Measurements from ENCODE around the gene PRKN.

The PRKN gene

GRCh38 chr6:162690158-162690557 lies 37.4 kb downstream of the PRKN start:
- no peaks in the 10 kb centered on the region for H3K9me3 ChIP-seq (ENCODE audit: control insufficient read depth, insufficient read depth, low read depth, low read length)
- no peak overlapping the region for H3K27ac ChIP-seq (ENCODE audit: extremely low read depth, low read depth, low read length)
- no peaks in the 10 kb centered on the region for H3K36me3 ChIP-seq (ENCODE audit: control insufficient read depth in 2 of 2, insufficient read depth in 1 of 2, low read length in 2 of 2)
- ChIA-PET CTCF (no interaction called here), POLR2A (no interaction called here)
- no peaks in the 10 kb centered on the region for H3K4me1 ChIP-seq (ENCODE audit: control insufficient read depth, insufficient read depth, low read length)
- no peak overlapping the region for H3K4me3 ChIP-seq (ENCODE audit: low read depth, low read length)
- TF ChIP-seq ZNF571 (tag by site-specific recombination; IDR thresholded peaks at IDR 0.05) (no peak), ZNF211 (tag by site-specific recombination; IDR thresholded peaks at IDR 0.05; ENCODE audit: low read depth) (no peak), OVOL3 (tag by site-specific recombination; IDR thresholded peaks at IDR 0.05) (no peak), ZNF391 (tag by site-specific recombination; IDR thresholded peaks at IDR 0.05; ENCODE audit: borderline replicate concordance, low read depth) (no peak), ZNF23 (tag by site-specific recombination; IDR thresholded peaks at IDR 0.05; ENCODE audit: borderline replicate concordance) (no peak)
- TF ChIP-seq, protein P1, sequence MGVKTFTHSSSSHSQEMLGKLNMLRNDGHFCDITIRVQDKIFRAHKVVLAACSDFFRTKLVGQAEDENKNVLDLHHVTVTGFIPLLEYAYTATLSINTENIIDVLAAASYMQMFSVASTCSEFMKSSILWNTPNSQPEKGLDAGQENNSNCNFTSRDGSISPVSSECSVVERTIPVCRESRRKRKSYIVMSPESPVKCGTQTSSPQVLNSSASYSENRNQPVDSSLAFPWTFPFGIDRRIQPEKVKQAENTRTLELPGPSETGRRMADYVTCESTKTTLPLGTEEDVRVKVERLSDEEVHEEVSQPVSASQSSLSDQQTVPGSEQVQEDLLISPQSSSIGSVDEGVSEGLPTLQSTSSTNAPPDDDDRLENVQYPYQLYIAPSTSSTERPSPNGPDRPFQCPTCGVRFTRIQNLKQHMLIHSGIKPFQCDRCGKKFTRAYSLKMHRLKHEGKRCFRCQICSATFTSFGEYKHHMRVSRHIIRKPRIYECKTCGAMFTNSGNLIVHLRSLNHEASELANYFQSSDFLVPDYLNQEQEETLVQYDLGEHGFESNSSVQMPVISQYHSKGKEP (tag by site-specific recombination; IDR thresholded peaks at IDR 0.05): no peak

DNA sequence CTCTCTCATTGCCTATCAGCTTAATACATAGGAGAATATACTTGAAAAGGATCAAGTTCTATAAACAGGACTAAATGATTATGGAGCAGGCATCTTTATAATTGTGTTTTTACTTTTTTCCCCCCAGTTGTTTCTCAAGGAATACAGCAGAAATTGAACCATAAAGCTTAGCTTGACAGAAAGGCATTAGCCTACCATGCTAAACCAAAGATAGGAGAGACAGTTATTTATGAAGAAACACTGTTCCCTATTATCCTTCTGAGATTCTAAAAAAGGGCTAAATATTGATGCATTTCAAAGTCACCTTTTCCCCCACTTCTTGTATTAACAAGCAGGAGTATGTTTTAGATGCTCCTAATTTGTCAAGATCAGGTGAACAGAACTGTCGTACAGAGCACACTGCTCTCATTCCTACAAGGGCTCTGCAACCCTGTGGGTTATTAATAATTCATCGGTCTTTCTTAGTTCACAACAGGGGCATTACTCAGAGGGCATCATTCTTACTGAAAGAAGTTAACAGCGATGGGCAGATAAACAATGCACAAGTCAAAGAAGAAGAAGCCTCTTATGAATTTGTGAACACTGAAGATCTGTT lies 38.7 kb downstream of the PRKN start:
- Histone ChIP-seq H3K9me3 (ENCODE audit: control insufficient read depth, insufficient read depth, low read depth, low read length) (no peaks in the 10 kb centered on the region), H3K4me1 (ENCODE audit: control insufficient read depth, insufficient read depth, low read length) (no peaks in the 10 kb centered on the region), H3K27ac (ENCODE audit: extremely low read depth, low read depth, low read length) (no peak overlapping the region), H3K36me3 (ENCODE audit: control insufficient read depth in 2 of 2, insufficient read depth in 1 of 2, low read length in 2 of 2) (no peaks in the 10 kb centered on the region), H3K4me3 (ENCODE audit: low read depth, low read length) (no peak overlapping the region)
- TF ChIP-seq ZNF248 (tag by site-specific recombination; IDR thresholded peaks at IDR 0.05) (no peak), YY2 (tag by site-specific recombination; IDR thresholded peaks at IDR 0.05) (no peak), ZNF747 (tag by site-specific recombination; IDR thresholded peaks at IDR 0.05) (no peak), ZNF2 (tag by site-specific recombination; IDR thresholded peaks at IDR 0.05) (no peak), FEZF1 (tag by site-specific recombination; IDR thresholded peaks at IDR 0.05) (no peak), PBX3 (CRISPR knock-in tag; IDR thresholded peaks at IDR 0.05) (no peak), ZNF530 (tag by site-specific recombination; IDR thresholded peaks at IDR 0.05; ENCODE audit: low read depth) (no peak), ZFP69B (tag by site-specific recombination; IDR thresholded peaks at IDR 0.05) (no peak), PRDM2 (tag by site-specific recombination; IDR thresholded peaks at IDR 0.05; ENCODE audit: borderline replicate concordance) (no peak), PRDM4 (tag by site-specific recombination; IDR thresholded peaks at IDR 0.05) (no peak), ZNF777 (tag by site-specific recombination; IDR thresholded peaks at IDR 0.05; ENCODE audit: borderline replicate concordance) (no peak), TCF7L2 (IDR thresholded peaks at IDR 0.05; ENCODE audit: borderline replicate concordance, low read depth, low read length) (no peak)
- TF ChIP-seq, protein P2, sequence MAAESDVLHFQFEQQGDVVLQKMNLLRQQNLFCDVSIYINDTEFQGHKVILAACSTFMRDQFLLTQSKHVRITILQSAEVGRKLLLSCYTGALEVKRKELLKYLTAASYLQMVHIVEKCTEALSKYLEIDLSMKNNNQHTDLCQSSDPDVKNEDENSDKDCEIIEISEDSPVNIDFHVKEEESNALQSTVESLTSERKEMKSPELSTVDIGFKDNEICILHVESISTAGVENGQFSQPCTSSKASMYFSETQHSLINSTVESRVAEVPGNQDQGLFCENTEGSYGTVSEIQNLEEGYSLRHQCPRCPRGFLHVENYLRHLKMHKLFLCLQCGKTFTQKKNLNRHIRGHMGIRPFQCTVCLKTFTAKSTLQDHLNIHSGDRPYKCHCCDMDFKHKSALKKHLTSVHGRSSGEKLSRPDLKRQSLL (tag by site-specific recombination; IDR thresholded peaks at IDR 0.05): no peak
- TF ChIP-seq, protein P3, sequence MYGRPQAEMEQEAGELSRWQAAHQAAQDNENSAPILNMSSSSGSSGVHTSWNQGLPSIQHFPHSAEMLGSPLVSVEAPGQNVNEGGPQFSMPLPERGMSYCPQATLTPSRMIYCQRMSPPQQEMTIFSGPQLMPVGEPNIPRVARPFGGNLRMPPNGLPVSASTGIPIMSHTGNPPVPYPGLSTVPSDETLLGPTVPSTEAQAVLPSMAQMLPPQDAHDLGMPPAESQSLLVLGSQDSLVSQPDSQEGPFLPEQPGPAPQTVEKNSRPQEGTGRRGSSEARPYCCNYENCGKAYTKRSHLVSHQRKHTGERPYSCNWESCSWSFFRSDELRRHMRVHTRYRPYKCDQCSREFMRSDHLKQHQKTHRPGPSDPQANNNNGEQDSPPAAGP (tag by site-specific recombination; IDR thresholded peaks at IDR 0.05): no peak
- CTCF ChIA-PET: interaction anchor here (0.6 kb wide), 1 partner anchor 47 kb away, joined by 4 read pairs; no protein-coding TSS in a partner anchor
- POLR2A ChIA-PET: no interaction called here
